B cell (primary cell): ENCODE measurements around the gene MAB21L3. TPM values are rescaled to one million over a fixed set of nuclear protein-coding genes. Genes with fewer than 3 reads are reported as not detected.

Source experiments
- ATAC-seq: fragments of 200-7000 bp; cut with Tn5 transposase; one replicate; pipeline ENCODE4 v1.10.0; 2021; ENCODE audit warnings: low read depth, mild to moderate bottlenecking, moderate number of reproducible peaks, moderate library complexity
- CTCF ChIA-PET: fragments of 350-600 bp; sonication (Branson Sonifier 250); formaldehyde crosslinking; loops from one replicate; lab custom pipeline; 2021; ENCODE audit warnings: antibody characterized with exemption, inconsistent platforms; lab: Charles Lee
- POLR2A ChIA-PET: fragments of 350-600 bp; sonication (Branson Sonifier 250); formaldehyde crosslinking; loops from one replicate; lab custom pipeline; 2021; ENCODE audit warnings: antibody characterized with exemption; lab: Charles Lee
- DNase-seq: peaks from one replicate; pipeline ENCODE4 v3.0.0; 2013
- H2AFZ ChIP-seq: 2 replicates; pipeline ENCODE4 v1.6.1; 2012; ENCODE audit warnings: mild to moderate bottlenecking, low read depth, low read length; ENCODE audit not compliant: insufficient read depth, poor library complexity, severe bottlenecking
- H3K27ac ChIP-seq, 2 donors: 1 replicate in 1 of 2; 2 replicates in 1 of 2; pipeline ENCODE4 v1.5.1; 2012 to 2013; ENCODE audit warnings: low read length in 2 of 2, mild to moderate bottlenecking in 2 of 2, moderate library complexity in 1 of 2
- H3K27me3 ChIP-seq, 4 experiments: fragments of 200-600 bp in 1 of 4; sonication (generic) in 1 of 4; replicated peaks in 1 of 4; 1 replicate in 2 of 4; 2 replicates in 2 of 4; pipeline versions ENCODE4 v1.6.1 to v1.7.0; 2013 to 2016; ENCODE audit warnings: low read length in 3 of 4, mild to moderate bottlenecking in 2 of 4, mixed read lengths in 1 of 4, moderate library complexity in 1 of 4; ENCODE audit not compliant: insufficient read depth in 4 of 4, control insufficient read depth in 3 of 4; ENCODE audit errors: control extremely low read depth in 1 of 4
- H3K36me3 ChIP-seq, 2 experiments: replicated peaks in 1 of 2; 1 replicate in 1 of 2; 2 replicates in 1 of 2; pipeline versions ENCODE4 v1.6.1 to v1.7.1; 2013; ENCODE audit warnings: low read length in 1 of 2; ENCODE audit not compliant: insufficient read depth in 2 of 2, control insufficient read depth in 1 of 2; ENCODE audit errors: control extremely low read depth in 1 of 2, extremely low read depth in 1 of 2
- H3K4me1 ChIP-seq, 2 donors: fragments of 200-600 bp in 1 of 2; sonication (generic) in 1 of 2; 1 replicate in 1 of 2; 2 replicates in 1 of 2; pipeline versions ENCODE4 v1.5.1 to v1.6.1; 2013 to 2017; ENCODE audit warnings: low read length in 2 of 2; ENCODE audit not compliant: control insufficient read depth in 2 of 2, insufficient read depth in 2 of 2
- H3K4me2 ChIP-seq: replicated peaks from 2 replicates; pipeline ENCODE3; 2012; ENCODE audit warnings: mild to moderate bottlenecking, low read depth, low read length; ENCODE audit not compliant: poor library complexity, severe bottlenecking
- H3K4me3 ChIP-seq, 5 experiments: fragments of 200-600 bp in 1 of 5; sonication (generic) in 1 of 5; 1 replicate in 3 of 5; 2 replicates in 2 of 5; pipeline versions ENCODE4 v1.5.1 to v1.7.0; 2011 to 2016; ENCODE audit warnings: low read length in 4 of 5, mild to moderate bottlenecking in 4 of 5, low read depth in 2 of 5, control low read depth in 1 of 5, moderate library complexity in 1 of 5; ENCODE audit not compliant: insufficient read depth in 1 of 5; ENCODE audit errors: control extremely low read depth in 1 of 5, extremely low read depth in 1 of 5
- H3K79me2 ChIP-seq: fragments of 200-600 bp; sonication (generic); one replicate; pipeline ENCODE4 v1.6.0; 2016; ENCODE audit warnings: low read length; ENCODE audit not compliant: control insufficient read depth, insufficient read depth
- H3K9ac ChIP-seq: fragments of 200-600 bp; sonication (generic); 2 replicates; pipeline ENCODE4 v1.6.1; 2017; ENCODE audit warnings: mild to moderate bottlenecking, low read length, moderate library complexity
- H3K9me3 ChIP-seq, 3 donors: one replicate each; pipeline versions ENCODE4 v1.6.1 to v1.7.1; 2013; ENCODE audit warnings: low read length in 2 of 3; ENCODE audit not compliant: control insufficient read depth in 2 of 3, insufficient read depth in 1 of 3; ENCODE audit errors: control extremely low read depth in 1 of 3
- H4K20me1 ChIP-seq: 2 replicates; pipeline ENCODE4 v1.6.0; 2012; ENCODE audit warnings: mild to moderate bottlenecking, low read length; ENCODE audit not compliant: insufficient read depth, control insufficient read depth, poor library complexity, severe bottlenecking
- H3K27ac Mint-ChIP-seq: one replicate; pipeline ENCODE4 v1.8.0; 2021; ENCODE audit warnings: mixed read lengths
- H3K27me3 Mint-ChIP-seq: one replicate; pipeline ENCODE4 v1.8.0; 2021; ENCODE audit warnings: mixed read lengths
- H3K4me1 Mint-ChIP-seq: one replicate; pipeline ENCODE4 v1.8.0; 2021; ENCODE audit warnings: mixed read lengths
- H3K4me3 Mint-ChIP-seq: one replicate; pipeline ENCODE4 v1.8.0; 2021; ENCODE audit warnings: mixed read lengths
- H3K9me3 Mint-ChIP-seq: one replicate; pipeline ENCODE4 v1.8.0; 2022; ENCODE audit warnings: mixed read lengths; ENCODE audit not compliant: insufficient read depth
- CTCF ChIP-seq: fragments of 200-600 bp; IDR thresholded peaks from one replicate; pipeline ENCODE4 v1.8.0; 2022; ENCODE audit warnings: antibody characterized with exemption, mild to moderate bottlenecking
- EZH2 ChIP-seq: IDR thresholded peaks from 2 replicates; pipeline ENCODE4 v1.6.1; 2012; ENCODE audit warnings: borderline replicate concordance, low read depth, mild to moderate bottlenecking, moderate library complexity, low read length; ENCODE audit not compliant: insufficient read depth, poor library complexity, severe bottlenecking
- WGBS: methylation state at CpG from one replicate; pipeline ENCODE4 v1.1.5; 2013; ENCODE audit warnings: missing lambda C conversion rate; ENCODE audit not compliant: insufficient coverage; 5-methylcytosine and 5-hydroxymethylcytosine counted together
- intact Hi-C: fragments of 100-400 bp; cut with micrococcal nuclease; formaldehyde crosslinking; loops from one replicate; pipeline ENCODE4 v1.10.0; 2022
- polyA plus RNA-seq: library from polyadenylated mRNA; depleted of rRNA; stranded (reverse); fragments of >200 nt; gene quantifications from 2 replicates; pipeline ENCODE4 v1.2.3, GENCODE V29; 2012
- total RNA-seq, 2 donors: library from RNA; stranded (reverse); fragments of 120-200 nt in 1 of 2; gene quantifications; 1 replicate in 1 of 2; 2 replicates in 1 of 2; pipeline versions ENCODE4 v1.2.3 to v1.2.4, GENCODE V29; 2013 to 2022

MAB21L3 gene
- total and polyA plus RNA-seq, 2 donors (not counting 1 experiment from before 2014, with no cell fraction given) = not detected

- Mint-ChIP-seq H3K4me3 (peak overlapping the region; percentile 65), H3K27ac (no peak overlapping the region), H3K27me3 (peaks cover 11% of the 10 kb centered on the region), H3K4me1 (peaks cover 8% of the 10 kb centered on the region), H3K9me3 (no peaks in the 10 kb centered on the region)
- TF ChIP-seq EZH2 (no peak), CTCF (no peak)
- peaks cover 0 to 5% (median 0%) of the 10 kb centered on the region in 3 donors for H3K9me3 ChIP-seq
- ChIA-PET POLR2A (no interaction called here), CTCF (interaction anchor here (0.7 to 17.3 kb wide), 8 partner anchors 8 to 1503 kb away, joined by 3 to 578 read pairs (median 4); no protein-coding TSS in a partner anchor)
- intact Hi-C loops = loop anchor here (1.0 to 5.0 kb wide), 4 partner anchors 16 to 347 kb away; no protein-coding TSS in a partner anchor
- H3K4me3 ChIP-seq = peak overlapping the region in 3 of 5 experiments; percentile 41 to 44 (median 41)
- WGBS = 100% methylated on average over 2 of the region's 4 CpGs
- no peaks in the 10 kb centered on the region for H3K27me3 ChIP-seq
- peak overlapping the region; percentile 47 for H3K9ac ChIP-seq
- H3K4me1 ChIP-seq = peaks cover 7 to 11% of the 10 kb centered on the region in 2 donors
- no peaks in the 10 kb centered on the region for H4K20me1 ChIP-seq
- H3K27ac ChIP-seq = no peak overlapping the region
- no peaks in the 10 kb centered on the region for H3K79me2 ChIP-seq
- H2AFZ ChIP-seq = peak overlapping the region; percentile 79
- ATAC-seq (no peak), DNase-seq (no peak)
- peak overlapping the region; percentile 85 for H3K4me2 ChIP-seq
- no peaks in the 10 kb centered on the region for H3K36me3 ChIP-seq
These were observed 41.4 kb downstream of the MAB21L3 start for GRCh38 chr1:116152577-116152943.

GRCh38 chr1:116152950-116153691 lies 41.9 kb downstream of the MAB21L3 start:
- no peak for ATAC-seq

More at GRCh38 chr1:116152950-116153691, 41.9 kb downstream of the MAB21L3 start:
- H3K4me2 ChIP-seq = no peak overlapping the region
- H3K27me3 ChIP-seq = no peaks in the 10 kb centered on the region
- H3K27ac ChIP-seq = no peak overlapping the region
- Mint-ChIP-seq H3K4me3 (no peak overlapping the region), H3K4me1 (peaks cover 8% of the 10 kb centered on the region), H3K9me3 (peaks cover 2% of the 10 kb centered on the region), H3K27ac (no peak overlapping the region), H3K27me3 (peaks cover 11% of the 10 kb centered on the region)
- H3K79me2 ChIP-seq = no peaks in the 10 kb centered on the region
- TF ChIP-seq EZH2 (no peak), CTCF (no peak)
- WGBS = 95% methylated on average over 2 of the region's 4 CpGs
- no peak for DNase-seq
- CTCF ChIA-PET = interaction anchor here (0.7 to 17.3 kb wide), 7 partner anchors 8 to 1502 kb away, joined by 3 to 578 read pairs (median 5); no protein-coding TSS in a partner anchor
- H3K4me1 ChIP-seq = peaks cover 7 to 11% of the 10 kb centered on the region in 2 donors
- peaks cover 0 to 5% (median 4%) of the 10 kb centered on the region in 3 donors for H3K9me3 ChIP-seq
- H3K9ac ChIP-seq = no peak overlapping the region
- H4K20me1 ChIP-seq = no peaks in the 10 kb centered on the region
- H2AFZ ChIP-seq = no peak overlapping the region
- intact Hi-C loops = loop anchor here (1.0 to 5.0 kb wide), 4 partner anchors 16 to 346 kb away; no protein-coding TSS in a partner anchor
- no peaks in the 10 kb centered on the region for H3K36me3 ChIP-seq
- POLR2A ChIA-PET = no interaction called here
- H3K4me3 ChIP-seq = no peak overlapping the region
